ENCODE measurements around the gene LGALS4. TPM values are rescaled to one million over a fixed set of nuclear protein-coding genes. Genes with fewer than 3 reads are reported as not detected.

LGALS4 gene
- total and polyA plus RNA-seq, 2 experiments from 2014 or later, result 0.87 TPM; not detected in 1

GRCh38 chr19:38834104-38834490 lies 21.4 kb upstream of the LGALS4 start:
- H2AFZ ChIP-seq, result no peak overlapping the region
- Mint-ChIP-seq H3K36me3 (ENCODE audit: low read depth) (peaks cover 59% of the 10 kb centered on the region), H3K27me3 (ENCODE audit: insufficient read depth, low read depth, poor library complexity) (peaks cover 22% of the 10 kb centered on the region), H3K4me3 (no peak overlapping the region), H3K9me3 (no peaks in the 10 kb centered on the region), H3K27ac (0 out of 2 replicates have a peak overlapping the region, but pooled peaks have one; percentile 20), H3K4me1 (peaks cover 13% of the 10 kb centered on the region)
- H3K27ac ChIP-seq (ENCODE audit: low read depth), result peak overlapping the region; percentile 80; the same call in 1 of the 2 replicates
- peaks cover 12% of the 10 kb centered on the region for H4K20me1 ChIP-seq (replicated peaks; ENCODE audit: insufficient read depth)
- H3K4me3 ChIP-seq, result no peak overlapping the region
- TF ChIP-seq ZNF331 (CRISPR knock-in tag; IDR thresholded peaks at IDR 0.05; ENCODE audit: low read depth) (no peak), ZNF462 (CRISPR knock-in tag; IDR thresholded peaks at IDR 0.05) (no peak), NANOG (IDR thresholded peaks at IDR 0.05; ENCODE audit: borderline replicate concordance) (no peak), CREB1 (CRISPR knock-in tag; IDR thresholded peaks at IDR 0.05; ENCODE audit: low read depth) (no peak), EZH2 (IDR thresholded peaks at IDR 0.05; ENCODE audit: low read depth, unreplicated experiment) (no peak), ZNF114 (CRISPR knock-in tag; IDR thresholded peaks at IDR 0.05) (no peak), JUNB (IDR thresholded peaks at IDR 0.05; ENCODE audit: unreplicated experiment) (no peak), CTCF (conservative IDR thresholded peaks at IDR 0.05; ENCODE audit: low read depth in 2 of 2) (no peak), EZH2phosphoT487 (IDR thresholded peaks at IDR 0.05; ENCODE audit: unreplicated experiment) (no peak), POLR2AphosphoS5 (IDR thresholded peaks at IDR 0.05; ENCODE audit: low read depth) (no peak)
- TF ChIP-seq, protein P1, sequence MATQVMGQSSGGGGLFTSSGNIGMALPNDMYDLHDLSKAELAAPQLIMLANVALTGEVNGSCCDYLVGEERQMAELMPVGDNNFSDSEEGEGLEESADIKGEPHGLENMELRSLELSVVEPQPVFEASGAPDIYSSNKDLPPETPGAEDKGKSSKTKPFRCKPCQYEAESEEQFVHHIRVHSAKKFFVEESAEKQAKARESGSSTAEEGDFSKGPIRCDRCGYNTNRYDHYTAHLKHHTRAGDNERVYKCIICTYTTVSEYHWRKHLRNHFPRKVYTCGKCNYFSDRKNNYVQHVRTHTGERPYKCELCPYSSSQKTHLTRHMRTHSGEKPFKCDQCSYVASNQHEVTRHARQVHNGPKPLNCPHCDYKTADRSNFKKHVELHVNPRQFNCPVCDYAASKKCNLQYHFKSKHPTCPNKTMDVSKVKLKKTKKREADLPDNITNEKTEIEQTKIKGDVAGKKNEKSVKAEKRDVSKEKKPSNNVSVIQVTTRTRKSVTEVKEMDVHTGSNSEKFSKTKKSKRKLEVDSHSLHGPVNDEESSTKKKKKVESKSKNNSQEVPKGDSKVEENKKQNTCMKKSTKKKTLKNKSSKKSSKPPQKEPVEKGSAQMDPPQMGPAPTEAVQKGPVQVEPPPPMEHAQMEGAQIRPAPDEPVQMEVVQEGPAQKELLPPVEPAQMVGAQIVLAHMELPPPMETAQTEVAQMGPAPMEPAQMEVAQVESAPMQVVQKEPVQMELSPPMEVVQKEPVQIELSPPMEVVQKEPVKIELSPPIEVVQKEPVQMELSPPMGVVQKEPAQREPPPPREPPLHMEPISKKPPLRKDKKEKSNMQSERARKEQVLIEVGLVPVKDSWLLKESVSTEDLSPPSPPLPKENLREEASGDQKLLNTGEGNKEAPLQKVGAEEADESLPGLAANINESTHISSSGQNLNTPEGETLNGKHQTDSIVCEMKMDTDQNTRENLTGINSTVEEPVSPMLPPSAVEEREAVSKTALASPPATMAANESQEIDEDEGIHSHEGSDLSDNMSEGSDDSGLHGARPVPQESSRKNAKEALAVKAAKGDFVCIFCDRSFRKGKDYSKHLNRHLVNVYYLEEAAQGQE (IDR thresholded peaks at IDR 0.05; ENCODE audit: unreplicated experiment), result no peak
- TF ChIP-seq, protein P2, sequence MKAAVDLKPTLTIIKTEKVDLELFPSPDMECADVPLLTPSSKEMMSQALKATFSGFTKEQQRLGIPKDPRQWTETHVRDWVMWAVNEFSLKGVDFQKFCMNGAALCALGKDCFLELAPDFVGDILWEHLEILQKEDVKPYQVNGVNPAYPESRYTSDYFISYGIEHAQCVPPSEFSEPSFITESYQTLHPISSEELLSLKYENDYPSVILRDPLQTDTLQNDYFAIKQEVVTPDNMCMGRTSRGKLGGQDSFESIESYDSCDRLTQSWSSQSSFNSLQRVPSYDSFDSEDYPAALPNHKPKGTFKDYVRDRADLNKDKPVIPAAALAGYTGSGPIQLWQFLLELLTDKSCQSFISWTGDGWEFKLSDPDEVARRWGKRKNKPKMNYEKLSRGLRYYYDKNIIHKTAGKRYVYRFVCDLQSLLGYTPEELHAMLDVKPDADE (IDR thresholded peaks at IDR 0.05), result no peak
- H3K27me3 ChIP-seq (ENCODE audit: insufficient read depth), result no peaks in the 10 kb centered on the region
- no peak for ATAC-seq
- no peak for DNase-seq (ENCODE audit: low spot score)
- H3K36me3 ChIP-seq (ENCODE audit: insufficient read depth), result peaks cover 32% of the 10 kb centered on the region
- H3K9me2 ChIP-seq (ENCODE audit: insufficient read depth), result no peaks in the 10 kb centered on the region
- no peak overlapping the region for H3K4me2 ChIP-seq
- peaks cover 4% of the 10 kb centered on the region; the same call in 1 of the 2 replicates for H3K79me2 ChIP-seq (replicated peaks; ENCODE audit: insufficient read depth)
- H3K4me1 ChIP-seq (ENCODE audit: insufficient read depth), result peaks cover 18% of the 10 kb centered on the region
- H3F3A ChIP-seq (replicated peaks; ENCODE audit: low read depth), result peaks cover 65% of the 10 kb centered on the region

All from GM23338 (cell line).